Spleen (tissue), 11 donors: ENCODE measurements around the gene SDK2. TPM values are rescaled to one million over a fixed set of nuclear protein-coding genes. Genes with fewer than 3 reads are reported as not detected.

Source experiments
- DNase-seq: peaks from one replicate; pipeline ENCODE4 v3.0.0-alpha.2; 2020
- H3K27ac ChIP-seq, 8 donors: fragments of 200-600 bp; sonication (generic) in 7 of 8; 1 replicate in 4 of 8; 2 replicates in 4 of 8; pipeline versions ENCODE4 v1.5.0 to v1.8.0; 2016 to 2021; ENCODE audit warnings: inconsistent platforms in 4 of 8, mild to moderate bottlenecking in 4 of 8, moderate library complexity in 1 of 8
- H3K27me3 ChIP-seq, 7 donors: fragments of 200-600 bp; sonication (generic) in 6 of 7; replicated peaks in 1 of 7; 1 replicate in 4 of 7; 2 replicates in 3 of 7; pipeline versions ENCODE4 v1.5.0 to v1.8.0; 2016 to 2021; ENCODE audit warnings: inconsistent platforms in 3 of 7, mild to moderate bottlenecking in 1 of 7
- H3K36me3 ChIP-seq, 6 donors: fragments of 200-600 bp; sonication (generic) in 5 of 6; 1 replicate in 4 of 6; 2 replicates in 2 of 6; pipeline versions ENCODE4 v1.5.0 to v1.8.0; 2016 to 2021; ENCODE audit warnings: inconsistent platforms in 2 of 6
- H3K4me1 ChIP-seq, 6 donors: fragments of 200-600 bp; sonication (generic) in 5 of 6; 1 replicate in 3 of 6; 2 replicates in 3 of 6; pipeline versions ENCODE4 v1.5.0 to v1.8.0; 2016 to 2021; ENCODE audit warnings: inconsistent platforms in 3 of 6
- H3K4me3 ChIP-seq, 8 donors: fragments of 200-600 bp; sonication (generic) in 7 of 8; 1 replicate in 4 of 8; 2 replicates in 4 of 8; pipeline versions ENCODE4 v1.5.0 to v1.8.0; 2016 to 2021; ENCODE audit warnings: inconsistent platforms in 4 of 8, mild to moderate bottlenecking in 4 of 8, moderate library complexity in 2 of 8
- H3K9me3 ChIP-seq, 8 donors: fragments of 200-600 bp; sonication (generic) in 7 of 8; 1 replicate in 4 of 8; 2 replicates in 4 of 8; pipeline versions ENCODE4 v1.5.0 to v1.8.0; 2016 to 2021; ENCODE audit warnings: inconsistent platforms in 4 of 8
- POLR2A ChIP-seq, 3 donors: fragments of 450-650 bp; IDR thresholded peaks; one replicate each; pipeline ENCODE4 v1.5.1; 2017; ENCODE audit warnings: antibody characterized with exemption in 3 of 3, mild to moderate bottlenecking in 1 of 3
- POLR2AphosphoS5 ChIP-seq, 3 donors: sonication (generic); formaldehyde crosslinking; IDR thresholded peaks; one replicate each; pipeline ENCODE4 v1.5.1; 2017; ENCODE audit warnings: antibody characterized with exemption in 3 of 3
- WGBS, 5 donors: extraction: QIAGEN DNeasy Blood & Tissue Kit in 3 of 5; methylation state at CpG; one replicate each; pipeline versions ENCODE4 v1.1.5 to v1.1.7; 2013 to 2018; 5-methylcytosine and 5-hydroxymethylcytosine counted together
- intact Hi-C: fragments of 100-400 bp; cut with DNase I; formaldehyde crosslinking; loops from one replicate; pipeline ENCODE4 v1.15.0; 2023; ENCODE audit warnings: low total_unique reads
- polyA plus RNA-seq, 3 donors: library from polyadenylated mRNA; stranded (reverse); fragments of 200-250 nt; gene quantifications; one replicate each; pipeline ENCODE4 v1.2.1, GENCODE V29; 2013
- total RNA-seq, 7 donors: library from RNA; depleted of rRNA in 3 of 7; stranded (reverse); fragments of >200 nt in 3 of 7; fragmentation: NEBNext Ultra II Directional in 4 of 7; extraction: Animal tissue kit (Norgen Biotek cat#: 25700) in 4 of 7; gene quantifications; one replicate each; pipeline versions ENCODE4 v1.1.0 to v1.2.1, GENCODE V29; 2016 to 2021
- TF ChIP-seq, protein P1 (sequence below), 11 experiments: fragments of 200-600 bp in 7 of 11; fragments of 450-650 bp in 4 of 11; sonication (generic) in 4 of 11; IDR thresholded peaks in 8 of 11; conservative IDR thresholded peaks in 3 of 11; 1 replicate in 7 of 11; 2 replicates in 4 of 11; pipeline versions ENCODE4 v1.4.0 to v1.8.0; 2016 to 2021; ENCODE audit warnings: antibody characterized with exemption in 11 of 11, inconsistent platforms in 4 of 11, mild to moderate bottlenecking in 1 of 11
- donor health status: healthy with polysubstance abuse.
- donor health status: DM: no; HTN: no; CAD: no; lungs with moderate emphysema.
- donor health status: DM: no; HTN: no; CAD: no.
- donor health status: Bipolar disorder and iron deficiency.
- donor health status: healthy.
- donor health status: DM: no; HTN: no; CAD: no.
- donor health status: DM: yes; HTN: yes; CAD: no.

The SDK2 gene
- total and polyA plus RNA-seq, 10 donors, result 0.86 to 16.5 (median 9.7) TPM

DNA sequence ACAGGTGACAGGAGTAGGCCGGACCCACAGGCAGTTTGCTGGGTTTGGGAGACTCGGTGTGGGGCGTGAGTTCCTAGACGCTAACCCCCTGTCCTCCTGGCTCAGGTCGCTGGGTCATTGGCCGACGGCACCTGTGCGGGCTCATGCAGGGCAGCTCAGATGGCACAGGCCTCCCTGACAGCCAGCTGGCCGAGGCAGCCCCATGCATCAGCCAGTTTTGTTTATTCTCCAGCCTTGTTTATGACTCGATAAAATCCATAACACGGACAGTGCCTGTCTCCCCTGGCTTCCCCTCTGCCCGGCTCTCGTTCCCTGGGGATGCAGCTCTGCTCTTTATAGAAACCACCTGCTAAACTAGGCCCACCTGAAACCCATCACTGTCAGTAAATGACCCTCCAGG is 46.0 kb downstream of the SDK2 start:
- intact Hi-C loops, result no loop called here
- Histone ChIP-seq H3K4me3 (no peak overlapping the region), H3K9me3 (peaks cover 0 to 5% (median 0%) of the 10 kb centered on the region in 8 donors), H3K27ac (no peak overlapping the region), H3K4me1 (peaks cover 13 to 49% (median 22%) of the 10 kb centered on the region in 6 donors), H3K36me3 (no peaks in the 10 kb centered on the region), H3K27me3 (peaks cover 0 to 2% (median 0%) of the 10 kb centered on the region in 7 donors)
- DNase-seq, result no peak
- TF ChIP-seq, protein P1, sequence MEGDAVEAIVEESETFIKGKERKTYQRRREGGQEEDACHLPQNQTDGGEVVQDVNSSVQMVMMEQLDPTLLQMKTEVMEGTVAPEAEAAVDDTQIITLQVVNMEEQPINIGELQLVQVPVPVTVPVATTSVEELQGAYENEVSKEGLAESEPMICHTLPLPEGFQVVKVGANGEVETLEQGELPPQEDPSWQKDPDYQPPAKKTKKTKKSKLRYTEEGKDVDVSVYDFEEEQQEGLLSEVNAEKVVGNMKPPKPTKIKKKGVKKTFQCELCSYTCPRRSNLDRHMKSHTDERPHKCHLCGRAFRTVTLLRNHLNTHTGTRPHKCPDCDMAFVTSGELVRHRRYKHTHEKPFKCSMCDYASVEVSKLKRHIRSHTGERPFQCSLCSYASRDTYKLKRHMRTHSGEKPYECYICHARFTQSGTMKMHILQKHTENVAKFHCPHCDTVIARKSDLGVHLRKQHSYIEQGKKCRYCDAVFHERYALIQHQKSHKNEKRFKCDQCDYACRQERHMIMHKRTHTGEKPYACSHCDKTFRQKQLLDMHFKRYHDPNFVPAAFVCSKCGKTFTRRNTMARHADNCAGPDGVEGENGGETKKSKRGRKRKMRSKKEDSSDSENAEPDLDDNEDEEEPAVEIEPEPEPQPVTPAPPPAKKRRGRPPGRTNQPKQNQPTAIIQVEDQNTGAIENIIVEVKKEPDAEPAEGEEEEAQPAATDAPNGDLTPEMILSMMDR (IDR thresholded peaks at IDR 0.05 in 8 of 11, conservative IDR thresholded peaks at IDR 0.05 in 3 of 11), result no peak
- TF ChIP-seq POLR2A (IDR thresholded peaks at IDR 0.05) (no peak), POLR2AphosphoS5 (IDR thresholded peaks at IDR 0.05) (no peak)
- 68 to 92% (median 86%) methylated on average over 10 to 13 of the region's 13 CpGs for WGBS, 5 donors

DNA sequence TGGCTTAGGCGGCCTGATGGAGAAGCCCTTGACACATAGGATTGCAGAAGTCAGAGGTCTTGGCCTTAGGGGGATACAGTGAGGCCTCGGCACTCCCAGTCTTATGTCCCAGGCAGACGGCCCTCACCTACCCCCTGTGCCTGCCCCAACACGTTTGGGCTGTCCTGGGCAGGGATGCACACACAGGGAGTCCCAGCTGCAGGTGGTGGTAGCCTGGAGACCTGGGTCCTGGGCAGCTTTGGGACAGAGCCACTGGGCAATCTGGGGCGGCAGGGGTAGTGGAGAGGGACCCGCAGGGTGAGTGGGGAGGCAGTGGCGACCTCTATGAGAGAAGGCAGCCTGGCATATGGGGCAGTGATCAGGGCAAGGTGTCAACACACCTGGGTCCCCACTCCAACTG is 48.3 kb downstream of the SDK2 start:
- Histone ChIP-seq H3K27ac (peak overlapping the region in 7 of 8 donors; percentile 13 to 86 (median 75)), H3K27me3 (peaks cover 0 to 13% (median 0%) of the 10 kb centered on the region in 7 donors), H3K9me3 (no peaks in the 10 kb centered on the region), H3K36me3 (no peaks in the 10 kb centered on the region), H3K4me1 (peaks cover 34 to 72% (median 43%) of the 10 kb centered on the region in 6 donors), H3K4me3 (no peak overlapping the region)
- peak; percentile 78 for DNase-seq
- 64 to 92% (median 81%) methylated on average over 7 of the region's 7 CpGs for WGBS, 5 donors
- intact Hi-C loops, result no loop called here
- TF ChIP-seq POLR2A (IDR thresholded peaks at IDR 0.05) (no peak), POLR2AphosphoS5 (IDR thresholded peaks at IDR 0.05) (no peak)

DNA sequence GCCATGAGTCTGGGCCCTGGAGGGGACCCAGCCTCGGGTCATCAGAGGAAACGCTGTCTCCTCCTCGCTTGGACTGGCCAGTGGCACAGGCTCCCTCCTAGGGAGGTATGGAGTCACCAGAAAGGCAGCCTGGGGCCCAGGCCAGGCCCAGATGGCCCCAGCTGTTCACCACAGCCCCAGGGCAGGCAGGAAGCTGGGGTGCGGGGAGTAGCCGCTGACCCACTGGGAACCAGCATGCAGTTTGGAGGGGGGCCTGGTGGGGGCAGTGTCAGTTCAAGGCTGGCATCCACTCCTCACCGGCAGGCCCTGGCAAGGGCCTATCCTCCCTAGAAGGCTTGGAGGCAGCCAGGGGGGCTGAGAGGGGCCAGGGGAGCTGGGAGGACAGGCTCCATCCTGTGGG is 48.8 kb downstream of the SDK2 start:
- Histone ChIP-seq H3K4me1 (peaks cover 34 to 76% (median 48%) of the 10 kb centered on the region in 6 donors), H3K9me3 (no peaks in the 10 kb centered on the region), H3K27ac (peak overlapping the region; percentile 3 to 86 (median 68)), H3K4me3 (no peak overlapping the region), H3K36me3 (no peaks in the 10 kb centered on the region), H3K27me3 (peaks cover 0 to 13% (median 0%) of the 10 kb centered on the region in 7 donors)
- no peak for TF ChIP-seq POLR2A (IDR thresholded peaks at IDR 0.05)
- TF ChIP-seq, protein P1 (IDR thresholded peaks at IDR 0.05 in 8 of 11, conservative IDR thresholded peaks at IDR 0.05 in 3 of 11), result peak in 10 of 11 experiments; percentile 17 to 72 (median 50)
- peak; percentile 69 to 82 (median 78) for TF ChIP-seq POLR2AphosphoS5 (IDR thresholded peaks at IDR 0.05)
- DNase-seq, result peak; percentile 86
- intact Hi-C loops, result no loop called here
- 44 to 100% (median 63%) methylated on average over 1 to 6 of the region's 6 CpGs for WGBS, 5 donors

DNA sequence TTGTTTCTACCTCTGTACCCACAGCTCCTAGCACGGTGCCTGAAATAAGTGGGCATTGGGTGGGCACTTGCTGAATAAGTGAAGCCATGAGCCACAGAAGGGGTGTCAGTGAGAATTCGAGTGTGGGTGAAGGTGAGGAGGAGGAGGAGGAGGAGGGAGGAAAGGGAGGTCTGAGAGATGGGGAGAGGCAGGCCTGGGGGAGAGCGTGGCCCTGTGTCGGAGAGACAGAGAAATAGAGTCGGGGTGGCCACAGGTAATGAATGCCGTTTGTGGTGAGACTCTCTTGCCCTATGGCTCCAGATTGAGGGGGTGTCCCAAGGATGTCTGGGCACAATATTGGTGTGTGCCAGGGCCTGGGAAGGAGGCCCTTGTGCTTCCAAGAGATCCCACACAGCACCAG is 49.2 kb downstream of the SDK2 start:
- peaks cover 34 to 76% (median 52%) of the 10 kb centered on the region in 6 donors for H3K4me1 ChIP-seq
- no peaks in the 10 kb centered on the region for H3K36me3 ChIP-seq
- peaks cover 0 to 13% (median 0%) of the 10 kb centered on the region in 7 donors for H3K27me3 ChIP-seq
- no peak for DNase-seq
- H3K4me3 ChIP-seq, result no peak overlapping the region
- H3K9me3 ChIP-seq, result no peaks in the 10 kb centered on the region
- whole genome bisulfite sequencing, 5 donors, result 77 to 83% (median 81%) methylated on average over 6 of the region's 6 CpGs
- TF ChIP-seq, protein P1 (IDR thresholded peaks at IDR 0.05 in 8 of 11, conservative IDR thresholded peaks at IDR 0.05 in 3 of 11), result no peak
- TF ChIP-seq POLR2AphosphoS5 (IDR thresholded peaks at IDR 0.05), result no peak
- TF ChIP-seq POLR2A (IDR thresholded peaks at IDR 0.05), result no peak
- peak overlapping the region in 7 of 8 donors; percentile 3 to 86 (median 75) for H3K27ac ChIP-seq
- intact Hi-C loops, result no loop called here
